GM12878 (cell line): ENCODE data around the gene SLC23A2.
"Not testable (repeated sequence)": the region's sequence is repeated elsewhere in the genome, so short reads cannot be mapped to it uniquely, and the experiment has no call there.

Experiments used
- ETV6 ChIP-seq, 2 experiments: fragments of 450-650 bp in 1 of 2; IDR thresholded peaks in 1 of 2; conservative IDR thresholded peaks in 1 of 2; 2 replicates each; pipeline ENCODE4 v1.6.1; 2014; ENCODE audit warnings: antibody characterized with exemption in 1 of 2, borderline replicate concordance in 1 of 2, low read depth in 1 of 2, mild to moderate bottlenecking in 1 of 2, moderate library complexity in 1 of 2
- IRF3 ChIP-seq: fragments of 450-650 bp; IDR thresholded peaks from 2 replicates; pipeline ENCODE4 v1.6.1; 2014; ENCODE audit warnings: mild to moderate bottlenecking
- KDM1A ChIP-seq: fragments of 200-600 bp; sonication (generic); IDR thresholded peaks from 2 replicates; pipeline ENCODE4 v1.6.1; 2016; ENCODE audit warnings: borderline replicate concordance
- NBN ChIP-seq: fragments of 450-650 bp; IDR thresholded peaks from 2 replicates; pipeline ENCODE4 v1.6.1; 2016
- TAF1 ChIP-seq: IDR thresholded peaks from 2 replicates; pipeline ENCODE4 v1.6.1; 2011; ENCODE audit warnings: mild to moderate bottlenecking, low read depth, low read length, borderline replicate concordance
- TBL1XR1 ChIP-seq: IDR thresholded peaks from 2 replicates; pipeline ENCODE4 v1.6.1; 2012; ENCODE audit warnings: low read depth, low read length, improper control_type of control experiment
- TF ChIP-seq, protein P1 (sequence below), 3 experiments: IDR thresholded peaks in 2 of 3; conservative IDR thresholded peaks in 1 of 3; 2 replicates each; pipeline ENCODE4 v1.5.1; 2011; ENCODE audit warnings: low read depth in 3 of 3, low read length in 3 of 3, mild to moderate bottlenecking in 3 of 3, control low read depth in 2 of 3, moderate library complexity in 2 of 3, inconsistent platforms in 1 of 3, mixed read lengths in 1 of 3; ENCODE audit not compliant: control insufficient read depth in 2 of 3, insufficient read depth in 1 of 3; ENCODE audit errors: extremely low read depth in 1 of 3

GRCh38 chr20:4976014-4976413 is 25.3 kb downstream of the SLC23A2 start:
- TF ChIP-seq, protein P1, sequence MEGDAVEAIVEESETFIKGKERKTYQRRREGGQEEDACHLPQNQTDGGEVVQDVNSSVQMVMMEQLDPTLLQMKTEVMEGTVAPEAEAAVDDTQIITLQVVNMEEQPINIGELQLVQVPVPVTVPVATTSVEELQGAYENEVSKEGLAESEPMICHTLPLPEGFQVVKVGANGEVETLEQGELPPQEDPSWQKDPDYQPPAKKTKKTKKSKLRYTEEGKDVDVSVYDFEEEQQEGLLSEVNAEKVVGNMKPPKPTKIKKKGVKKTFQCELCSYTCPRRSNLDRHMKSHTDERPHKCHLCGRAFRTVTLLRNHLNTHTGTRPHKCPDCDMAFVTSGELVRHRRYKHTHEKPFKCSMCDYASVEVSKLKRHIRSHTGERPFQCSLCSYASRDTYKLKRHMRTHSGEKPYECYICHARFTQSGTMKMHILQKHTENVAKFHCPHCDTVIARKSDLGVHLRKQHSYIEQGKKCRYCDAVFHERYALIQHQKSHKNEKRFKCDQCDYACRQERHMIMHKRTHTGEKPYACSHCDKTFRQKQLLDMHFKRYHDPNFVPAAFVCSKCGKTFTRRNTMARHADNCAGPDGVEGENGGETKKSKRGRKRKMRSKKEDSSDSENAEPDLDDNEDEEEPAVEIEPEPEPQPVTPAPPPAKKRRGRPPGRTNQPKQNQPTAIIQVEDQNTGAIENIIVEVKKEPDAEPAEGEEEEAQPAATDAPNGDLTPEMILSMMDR (IDR thresholded peaks at IDR 0.05 in 2 of 3, conservative IDR thresholded peaks at IDR 0.05 in 1 of 3; ENCODE audit: control insufficient read depth in 2 of 3, extremely low read depth in 1 of 3, insufficient read depth in 1 of 3, low read depth in 3 of 3, low read length in 3 of 3): not testable (repeated sequence)
- not testable (repeated sequence) for TF ChIP-seq ETV6 (conservative IDR thresholded peaks at IDR 0.05 in 1 of 2, IDR thresholded peaks at IDR 0.05 in 1 of 2; ENCODE audit: borderline replicate concordance in 1 of 2, low read depth in 1 of 2); TBL1XR1; IRF3; KDM1A; TAF1; NBN
